IMR-90 (cell line): ENCODE data around the gene PPT2.

Source experiments
- CEBPB ChIP-seq: IDR thresholded peaks from 2 replicates; pipeline ENCODE4 v1.6.1; 2012; ENCODE audit warnings: low read depth, low read length, improper control_type of control experiment
- CHD1 ChIP-seq: IDR thresholded peaks from 2 replicates; pipeline ENCODE4 v1.6.1; 2012; ENCODE audit warnings: low read depth, low read length, improper control_type of control experiment
- CTCF ChIP-seq: conservative IDR thresholded peaks from 2 replicates; pipeline ENCODE4 v1.5.1; 2012; ENCODE audit warnings: mild to moderate bottlenecking, low read depth, low read length, improper control_type of control experiment
- USF2 ChIP-seq: fragments of 150-350 bp; IDR thresholded peaks from 2 replicates; pipeline ENCODE4 v1.6.1; 2017; ENCODE audit warnings: mild to moderate bottlenecking, antibody characterized with exemption, low read length, low read depth

GRCh38 chr6:32182555-32182981, 28.6 kb downstream of the PPT2 start:
- TF ChIP-seq CHD1 = no peak
- no peak for TF ChIP-seq CTCF
- no peak for TF ChIP-seq USF2
- no peak for TF ChIP-seq CEBPB
